ENCODE measurements around the gene ASB15. TPM values are rescaled to one million over a fixed set of nuclear protein-coding genes. Genes with fewer than 3 reads are reported as not detected.

ASB15 gene
- total and polyA plus RNA-seq, 8 donors, result 0.04 TPM; not detected in 7

DNA sequence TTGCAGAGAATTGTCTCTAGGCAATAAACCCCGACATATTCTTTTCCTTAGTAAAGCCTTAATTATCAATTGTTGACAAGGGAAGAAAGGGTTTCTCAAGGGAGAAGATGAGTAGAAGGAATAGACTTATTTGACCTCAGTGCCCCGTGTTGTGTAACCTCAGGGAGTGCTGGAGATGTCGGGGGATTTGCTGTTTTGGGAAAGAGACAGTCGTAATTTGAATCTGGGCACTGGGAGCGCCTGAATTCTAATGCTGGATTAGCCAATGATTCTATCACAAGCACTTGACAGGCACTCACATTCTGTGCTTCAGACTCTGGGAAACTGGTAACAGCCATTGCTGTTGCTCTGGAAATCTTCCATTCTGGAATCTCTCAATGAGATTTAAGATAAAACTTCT lies 40.3 kb downstream of the ASB15 start:
- Histone ChIP-seq H3K27me3 (no peaks in the 10 kb centered on the region), H3K4me3 (no peak overlapping the region), H3K4me1 (peaks cover 0 to 15% (median 6%) of the 10 kb centered on the region in 3 donors), H3K9me3 (no peaks in the 10 kb centered on the region), H3K27ac (no peak overlapping the region), H3K36me3 (no peaks in the 10 kb centered on the region)
- TF ChIP-seq, protein P1, sequence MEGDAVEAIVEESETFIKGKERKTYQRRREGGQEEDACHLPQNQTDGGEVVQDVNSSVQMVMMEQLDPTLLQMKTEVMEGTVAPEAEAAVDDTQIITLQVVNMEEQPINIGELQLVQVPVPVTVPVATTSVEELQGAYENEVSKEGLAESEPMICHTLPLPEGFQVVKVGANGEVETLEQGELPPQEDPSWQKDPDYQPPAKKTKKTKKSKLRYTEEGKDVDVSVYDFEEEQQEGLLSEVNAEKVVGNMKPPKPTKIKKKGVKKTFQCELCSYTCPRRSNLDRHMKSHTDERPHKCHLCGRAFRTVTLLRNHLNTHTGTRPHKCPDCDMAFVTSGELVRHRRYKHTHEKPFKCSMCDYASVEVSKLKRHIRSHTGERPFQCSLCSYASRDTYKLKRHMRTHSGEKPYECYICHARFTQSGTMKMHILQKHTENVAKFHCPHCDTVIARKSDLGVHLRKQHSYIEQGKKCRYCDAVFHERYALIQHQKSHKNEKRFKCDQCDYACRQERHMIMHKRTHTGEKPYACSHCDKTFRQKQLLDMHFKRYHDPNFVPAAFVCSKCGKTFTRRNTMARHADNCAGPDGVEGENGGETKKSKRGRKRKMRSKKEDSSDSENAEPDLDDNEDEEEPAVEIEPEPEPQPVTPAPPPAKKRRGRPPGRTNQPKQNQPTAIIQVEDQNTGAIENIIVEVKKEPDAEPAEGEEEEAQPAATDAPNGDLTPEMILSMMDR (IDR thresholded peaks at IDR 0.05), result no peak
- DNase-seq (no peak), FAIRE-seq (no peak), ATAC-seq (no peak)
- intact Hi-C loops (cut with DNase I), result no loop called here
- 90 to 91% methylated on average over 5 of the region's 5 CpGs for WGBS, 2 donors

DNA sequence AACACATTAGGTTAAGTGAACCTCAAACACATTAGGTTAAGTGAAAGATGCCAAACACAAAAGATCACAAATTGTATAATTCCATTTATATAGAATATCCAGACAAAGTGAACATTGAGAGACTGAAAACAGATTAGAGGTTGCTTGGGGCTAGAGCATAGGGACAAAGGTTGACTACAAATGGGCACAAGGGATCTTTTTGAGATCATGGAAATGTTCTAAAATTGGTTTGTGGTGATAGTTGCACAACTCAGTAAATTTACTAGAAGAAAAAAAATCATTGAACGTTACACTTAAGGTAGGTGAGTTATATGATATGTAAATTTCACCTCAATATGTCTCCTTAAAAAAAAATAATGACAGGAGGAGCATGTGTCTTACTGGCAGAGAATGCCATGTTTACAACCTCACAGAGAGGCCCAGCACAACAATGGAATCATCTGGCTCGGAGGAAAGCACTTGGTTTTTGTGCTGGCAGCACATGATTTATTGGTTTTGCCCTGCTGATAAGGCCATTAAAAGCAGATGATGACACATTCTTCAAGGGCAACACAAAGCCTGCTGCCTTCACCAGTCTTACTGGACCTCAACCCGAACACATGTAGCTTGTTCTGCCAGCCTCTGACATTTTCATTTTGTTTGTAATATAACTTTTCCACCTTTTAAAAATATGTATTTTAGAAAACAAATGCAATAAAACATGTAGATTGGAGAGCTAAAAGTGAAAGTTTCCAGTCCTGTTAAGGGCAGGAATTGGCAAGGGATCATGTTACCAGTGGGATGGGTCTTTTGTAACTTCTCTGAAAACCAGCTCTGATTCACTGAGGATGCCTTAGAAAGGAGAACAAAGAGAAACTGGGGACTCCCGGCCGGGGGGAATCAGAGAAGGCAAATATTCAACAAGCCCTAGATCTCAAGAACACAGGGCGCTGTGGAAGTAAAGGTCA lies 42.1 kb downstream of the ASB15 start:
- DNase-seq (peak in 2 of 6 donors; percentile 6 to 26), ATAC-seq (peak; percentile 66 to 86 (median 85)), FAIRE-seq (no peak)
- WGBS, 2 donors, result 37 to 42% methylated on average over 6 of the region's 6 CpGs
- intact Hi-C loops (cut with DNase I), result no loop called here
- Histone ChIP-seq H3K27ac (no peak overlapping the region), H3K4me3 (no peak overlapping the region), H3K36me3 (no peaks in the 10 kb centered on the region), H3K9me3 (no peaks in the 10 kb centered on the region), H3K4me1 (peaks cover 0 to 15% (median 6%) of the 10 kb centered on the region in 3 donors), H3K27me3 (no peaks in the 10 kb centered on the region)
- TF ChIP-seq, protein P1 (IDR thresholded peaks at IDR 0.05), result no peak

DNA sequence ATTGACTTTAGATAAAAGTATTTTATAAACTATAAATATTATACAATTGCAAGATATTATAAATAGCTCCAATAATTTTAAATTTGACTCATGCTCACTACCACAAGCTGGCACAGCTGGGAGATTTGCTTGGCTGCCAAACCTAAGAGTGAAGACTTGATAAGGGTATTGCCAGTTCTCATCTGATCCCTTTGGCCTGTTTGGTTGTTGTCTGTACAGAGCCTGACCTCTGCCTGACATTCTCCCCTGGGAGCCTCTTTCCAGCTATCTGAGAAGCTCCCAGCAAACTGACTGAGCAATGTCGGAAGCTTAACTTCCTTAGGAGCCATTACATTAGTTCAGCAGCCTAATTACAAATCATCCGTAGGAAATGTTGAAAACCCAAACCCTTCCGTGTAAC lies 43.9 kb downstream of the ASB15 start:
- ATAC-seq, result peak; percentile 40 to 65 (median 54)
- Histone ChIP-seq H3K9me3 (no peaks in the 10 kb centered on the region), H3K4me3 (no peak overlapping the region), H3K27ac (no peak overlapping the region), H3K4me1 (peaks cover 0 to 15% (median 6%) of the 10 kb centered on the region in 3 donors), H3K27me3 (no peaks in the 10 kb centered on the region), H3K36me3 (no peaks in the 10 kb centered on the region)
- no peak for DNase-seq
- intact Hi-C loops (cut with DNase I), result no loop called here
- FAIRE-seq, result no peak
- TF ChIP-seq, protein P1 (IDR thresholded peaks at IDR 0.05), result no peak
- 56 to 61% methylated on average over 3 of the region's 3 CpGs for WGBS, 2 donors

GRCh38 chr7:123647106-123647730 lies 45.6 kb downstream of the ASB15 start:
- H3K9me3 ChIP-seq, result no peaks in the 10 kb centered on the region
- WGBS, 2 donors, result 88 to 92% methylated on average over 7 of the region's 7 CpGs
- H3K27me3 ChIP-seq, result no peaks in the 10 kb centered on the region
- FAIRE-seq (no peak), ATAC-seq (no peak), DNase-seq (no peak)
- TF ChIP-seq, protein P1 (IDR thresholded peaks at IDR 0.05), result no peak
- H3K4me1 ChIP-seq, result peaks cover 0 to 15% (median 6%) of the 10 kb centered on the region in 3 donors
- intact Hi-C loops (cut with DNase I), result no loop called here
- no peaks in the 10 kb centered on the region for H3K36me3 ChIP-seq
- no peak overlapping the region for H3K27ac ChIP-seq
- H3K4me3 ChIP-seq, result no peak overlapping the region

Data from pancreas (tissue), 10 donors.